ENCODE measurements around the gene PFKFB2.

Gene PFKFB2

GRCh38 chr1:207067665-207068064 is 14.6 kb downstream of the PFKFB2 start:
- TF ChIP-seq EZH2 (optimal IDR thresholded peaks at IDR 0.05; ENCODE audit: low read depth, low read length) (no peak), EZH2phosphoT487 (IDR thresholded peaks at IDR 0.05; ENCODE audit: low read length) (no peak)
- TF ChIP-seq, protein P1, sequence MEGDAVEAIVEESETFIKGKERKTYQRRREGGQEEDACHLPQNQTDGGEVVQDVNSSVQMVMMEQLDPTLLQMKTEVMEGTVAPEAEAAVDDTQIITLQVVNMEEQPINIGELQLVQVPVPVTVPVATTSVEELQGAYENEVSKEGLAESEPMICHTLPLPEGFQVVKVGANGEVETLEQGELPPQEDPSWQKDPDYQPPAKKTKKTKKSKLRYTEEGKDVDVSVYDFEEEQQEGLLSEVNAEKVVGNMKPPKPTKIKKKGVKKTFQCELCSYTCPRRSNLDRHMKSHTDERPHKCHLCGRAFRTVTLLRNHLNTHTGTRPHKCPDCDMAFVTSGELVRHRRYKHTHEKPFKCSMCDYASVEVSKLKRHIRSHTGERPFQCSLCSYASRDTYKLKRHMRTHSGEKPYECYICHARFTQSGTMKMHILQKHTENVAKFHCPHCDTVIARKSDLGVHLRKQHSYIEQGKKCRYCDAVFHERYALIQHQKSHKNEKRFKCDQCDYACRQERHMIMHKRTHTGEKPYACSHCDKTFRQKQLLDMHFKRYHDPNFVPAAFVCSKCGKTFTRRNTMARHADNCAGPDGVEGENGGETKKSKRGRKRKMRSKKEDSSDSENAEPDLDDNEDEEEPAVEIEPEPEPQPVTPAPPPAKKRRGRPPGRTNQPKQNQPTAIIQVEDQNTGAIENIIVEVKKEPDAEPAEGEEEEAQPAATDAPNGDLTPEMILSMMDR (IDR thresholded peaks at IDR 0.05; ENCODE audit: low read length): no peak
- Histone ChIP-seq H3K4me1 (ENCODE audit: low read length) (peaks cover 3% of the 10 kb centered on the region; the same call in 1 of the 2 replicates), H3K9me3 (replicated peaks; ENCODE audit: insufficient read depth, low read length) (no peaks in the 10 kb centered on the region), H3K79me2 (ENCODE audit: low read length) (no peaks in the 10 kb centered on the region), H3F3A (ENCODE audit: insufficient read depth, low read length) (no peaks in the 10 kb centered on the region), H3K9ac (ENCODE audit: low read length) (no peak overlapping the region), H4K20me1 (ENCODE audit: insufficient read depth, low read length) (no peaks in the 10 kb centered on the region), H3K36me3 (replicated peaks; ENCODE audit: insufficient read depth, low read length) (no peaks in the 10 kb centered on the region), H3K27me3 (replicated peaks; ENCODE audit: insufficient read depth, low read length) (no peaks in the 10 kb centered on the region), H2AFZ (ENCODE audit: low read length) (no peak overlapping the region), H3K4me3 (ENCODE audit: low read length) (no peak overlapping the region), H3K27ac (ENCODE audit: low read length) (no peak overlapping the region), H3K9me2 (replicated peaks; ENCODE audit: insufficient read depth, low read length) (no peaks in the 10 kb centered on the region), H3K4me2 (ENCODE audit: low read depth, low read length) (no peak overlapping the region)
- DNase-seq: no peak

GRCh38 chr1:207069061-207069460 is 16.0 kb downstream of the PFKFB2 start:
- Histone ChIP-seq H3K4me1 (ENCODE audit: low read length) (peaks cover 3% of the 10 kb centered on the region; the same call in 1 of the 2 replicates), H3K9ac (ENCODE audit: low read length) (no peak overlapping the region), H3K27ac (ENCODE audit: low read length) (no peak overlapping the region), H3K4me3 (ENCODE audit: low read length) (no peak overlapping the region), H3K9me2 (replicated peaks; ENCODE audit: insufficient read depth, low read length) (no peaks in the 10 kb centered on the region), H2AFZ (ENCODE audit: low read length) (no peak overlapping the region), H3K4me2 (ENCODE audit: low read depth, low read length) (no peak overlapping the region), H3K36me3 (replicated peaks; ENCODE audit: insufficient read depth, low read length) (no peaks in the 10 kb centered on the region), H4K20me1 (ENCODE audit: insufficient read depth, low read length) (no peaks in the 10 kb centered on the region), H3K9me3 (replicated peaks; ENCODE audit: insufficient read depth, low read length) (no peaks in the 10 kb centered on the region), H3K79me2 (ENCODE audit: low read length) (no peaks in the 10 kb centered on the region), H3K27me3 (replicated peaks; ENCODE audit: insufficient read depth, low read length) (no peaks in the 10 kb centered on the region), H3F3A (ENCODE audit: insufficient read depth, low read length) (no peaks in the 10 kb centered on the region)
- TF ChIP-seq, protein P1 (IDR thresholded peaks at IDR 0.05; ENCODE audit: low read length): no peak
- no peak for TF ChIP-seq EZH2 (optimal IDR thresholded peaks at IDR 0.05; ENCODE audit: low read depth, low read length)
- no peak for TF ChIP-seq EZH2phosphoT487 (IDR thresholded peaks at IDR 0.05; ENCODE audit: low read length)
- no peak for DNase-seq

DNA sequence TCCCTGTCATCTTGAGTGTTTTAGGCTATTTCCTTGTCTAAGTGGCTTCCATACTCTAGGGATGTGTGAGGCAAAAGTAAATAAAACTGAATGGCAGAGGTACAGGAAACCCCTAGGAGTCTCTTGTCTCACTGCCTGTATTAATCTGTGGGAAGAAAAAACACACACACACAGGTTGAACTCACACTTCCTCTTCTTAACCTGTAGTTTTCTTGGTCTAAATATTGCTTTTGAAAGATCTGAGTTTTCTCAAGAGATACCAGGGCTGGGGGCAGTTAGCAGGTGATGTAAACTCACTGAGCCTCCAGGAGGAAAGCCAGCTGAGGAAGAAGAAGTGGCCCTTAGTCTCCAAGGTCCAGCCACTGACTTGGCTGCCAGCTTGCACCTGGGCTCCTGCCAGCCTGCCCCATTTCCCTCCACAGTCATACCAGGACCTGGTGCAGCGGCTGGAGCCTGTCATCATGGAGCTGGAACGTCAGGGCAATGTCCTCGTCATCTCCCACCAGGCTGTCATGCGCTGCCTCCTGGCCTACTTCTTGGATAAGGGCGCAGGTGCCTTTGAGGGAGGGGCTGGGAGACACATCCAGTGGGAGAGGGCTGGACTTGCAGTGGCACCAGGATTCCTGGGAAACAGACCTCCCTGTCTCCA is 16.9 kb downstream of the PFKFB2 start:
- Histone ChIP-seq H3K4me2 (ENCODE audit: low read depth, low read length) (no peak overlapping the region), H3K4me3 (ENCODE audit: low read length) (no peak overlapping the region), H4K20me1 (ENCODE audit: insufficient read depth, low read length) (no peaks in the 10 kb centered on the region), H3K36me3 (replicated peaks; ENCODE audit: insufficient read depth, low read length) (no peaks in the 10 kb centered on the region), H3K9me3 (replicated peaks; ENCODE audit: insufficient read depth, low read length) (no peaks in the 10 kb centered on the region), H3K27me3 (replicated peaks; ENCODE audit: insufficient read depth, low read length) (no peaks in the 10 kb centered on the region), H2AFZ (ENCODE audit: low read length) (no peak overlapping the region), H3K4me1 (ENCODE audit: low read length) (peaks cover 3% of the 10 kb centered on the region; the same call in 1 of the 2 replicates), H3K9me2 (replicated peaks; ENCODE audit: insufficient read depth, low read length) (no peaks in the 10 kb centered on the region), H3K79me2 (ENCODE audit: low read length) (no peaks in the 10 kb centered on the region), H3F3A (ENCODE audit: insufficient read depth, low read length) (no peaks in the 10 kb centered on the region), H3K27ac (ENCODE audit: low read length) (no peak overlapping the region), H3K9ac (ENCODE audit: low read length) (no peak overlapping the region)
- TF ChIP-seq EZH2 (optimal IDR thresholded peaks at IDR 0.05; ENCODE audit: low read depth, low read length) (no peak), EZH2phosphoT487 (IDR thresholded peaks at IDR 0.05; ENCODE audit: low read length) (no peak)
- TF ChIP-seq, protein P1 (IDR thresholded peaks at IDR 0.05; ENCODE audit: low read length): no peak
- DNase-seq: no peak
